Ovary (tissue), 3 donors: Measurements from ENCODE around the gene KRT13.

Experiments
- POLR2A ChIP-seq: fragments of 450-650 bp; IDR thresholded peaks from one replicate; pipeline ENCODE4 v1.6.1; 2017; ENCODE audit warnings: antibody characterized with exemption, mild to moderate bottlenecking, moderate library complexity
- TF ChIP-seq, protein P1 (sequence below), 3 donors: fragments of 450-650 bp in 2 of 3; fragments of 200-600 bp in 1 of 3; IDR thresholded peaks; one replicate each; pipeline versions ENCODE4 v1.5.1 to v1.8.0; 2016 to 2022; ENCODE audit warnings: antibody characterized with exemption in 3 of 3, mild to moderate bottlenecking in 1 of 3
- donor health status: DM: no; HTN: no; CAD: no.

DNA sequence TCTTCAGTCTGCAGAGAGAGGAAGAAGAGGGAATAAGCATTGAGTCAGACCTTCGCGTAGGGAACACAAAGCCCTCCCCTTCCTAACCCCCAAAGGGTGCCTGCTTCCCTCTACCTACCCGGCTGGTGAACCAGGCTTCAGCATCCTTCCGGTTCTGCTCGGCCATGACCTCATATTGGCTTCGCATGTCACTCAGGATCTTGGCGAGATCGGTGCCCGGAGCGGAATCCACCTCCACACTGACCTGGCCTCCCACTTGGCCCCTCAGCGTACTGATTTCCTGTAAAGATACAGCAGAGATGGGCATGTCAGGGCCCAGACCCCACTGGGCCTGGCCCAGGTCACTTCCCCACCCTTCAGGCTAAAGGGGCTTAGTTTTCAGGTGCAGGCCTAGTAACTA is 18.8 kb upstream of the KRT13 start:
- TF ChIP-seq, protein P1, sequence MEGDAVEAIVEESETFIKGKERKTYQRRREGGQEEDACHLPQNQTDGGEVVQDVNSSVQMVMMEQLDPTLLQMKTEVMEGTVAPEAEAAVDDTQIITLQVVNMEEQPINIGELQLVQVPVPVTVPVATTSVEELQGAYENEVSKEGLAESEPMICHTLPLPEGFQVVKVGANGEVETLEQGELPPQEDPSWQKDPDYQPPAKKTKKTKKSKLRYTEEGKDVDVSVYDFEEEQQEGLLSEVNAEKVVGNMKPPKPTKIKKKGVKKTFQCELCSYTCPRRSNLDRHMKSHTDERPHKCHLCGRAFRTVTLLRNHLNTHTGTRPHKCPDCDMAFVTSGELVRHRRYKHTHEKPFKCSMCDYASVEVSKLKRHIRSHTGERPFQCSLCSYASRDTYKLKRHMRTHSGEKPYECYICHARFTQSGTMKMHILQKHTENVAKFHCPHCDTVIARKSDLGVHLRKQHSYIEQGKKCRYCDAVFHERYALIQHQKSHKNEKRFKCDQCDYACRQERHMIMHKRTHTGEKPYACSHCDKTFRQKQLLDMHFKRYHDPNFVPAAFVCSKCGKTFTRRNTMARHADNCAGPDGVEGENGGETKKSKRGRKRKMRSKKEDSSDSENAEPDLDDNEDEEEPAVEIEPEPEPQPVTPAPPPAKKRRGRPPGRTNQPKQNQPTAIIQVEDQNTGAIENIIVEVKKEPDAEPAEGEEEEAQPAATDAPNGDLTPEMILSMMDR (IDR thresholded peaks at IDR 0.05): no peak
- no peak for TF ChIP-seq POLR2A
